ENCODE results near the gene CTSK.

Gene CTSK

GRCh38 chr1:150764617-150765101, 43.4 kb downstream of the CTSK start:
- intact Hi-C loops (cut with micrococcal nuclease) = loop anchor here (2.0 to 10.0 kb wide), 2 partner anchors 26 to 210 kb away; partner anchors contain the start of gene CERS2

GRCh38 chr1:150763018-150763417, 45.0 kb downstream of the CTSK start:
- Mint-ChIP-seq H3K27ac (peak overlapping the region; percentile 65), H3K4me1 (ENCODE audit: low read depth) (peaks cover 62% of the 10 kb centered on the region), H3K27me3 (no peaks in the 10 kb centered on the region), H3K4me3 (peak overlapping the region; percentile 70), H3K36me3 (ENCODE audit: low read depth) (peaks cover 77% of the 10 kb centered on the region), H3K9me3 (no peaks in the 10 kb centered on the region)
- intact Hi-C loops (cut with micrococcal nuclease) = loop anchor here (10.0 kb wide), 1 partner anchor 212 kb away; the partner anchor contains the start of gene CERS2

More at GRCh38 chr1:150764617-150765101, 43.4 kb downstream of the CTSK start:
- peaks cover 61% of the 10 kb centered on the region for H3K36me3 Mint-ChIP-seq (ENCODE audit: low read depth)
- H3K4me3 Mint-ChIP-seq = peak overlapping the region; percentile 94
- peaks cover 50% of the 10 kb centered on the region for H3K4me1 Mint-ChIP-seq (ENCODE audit: low read depth)
- no peaks in the 10 kb centered on the region for H3K27me3 Mint-ChIP-seq
- H3K27ac Mint-ChIP-seq = peak overlapping the region; percentile 98
- no peaks in the 10 kb centered on the region for H3K9me3 Mint-ChIP-seq

GRCh38 chr1:150762552-150762951, 45.5 kb downstream of the CTSK start:
- Mint-ChIP-seq H3K27ac (peak overlapping the region; percentile 65), H3K4me3 (peak overlapping the region; percentile 70), H3K4me1 (ENCODE audit: low read depth) (peaks cover 58% of the 10 kb centered on the region), H3K36me3 (ENCODE audit: low read depth) (peaks cover 82% of the 10 kb centered on the region), H3K27me3 (no peaks in the 10 kb centered on the region), H3K9me3 (no peaks in the 10 kb centered on the region)
- intact Hi-C loops (cut with micrococcal nuclease) = loop anchor here (10.0 kb wide), 1 partner anchor 212 kb away; the partner anchor contains the start of gene CERS2

GRCh38 chr1:150761801-150762200, 46.3 kb downstream of the CTSK start:
- H3K36me3 Mint-ChIP-seq (ENCODE audit: low read depth) = peaks cover 89% of the 10 kb centered on the region

GRCh38 chr1:150760013-150760412, 48.0 kb downstream of the CTSK start:
- intact Hi-C loops (cut with micrococcal nuclease) = loop anchor here (1.0 to 10.0 kb wide), 2 partner anchors 53 to 215 kb away; partner anchors contain the start of gene CERS2
- no peaks in the 10 kb centered on the region for H3K27me3 Mint-ChIP-seq
- H3K9me3 Mint-ChIP-seq = no peaks in the 10 kb centered on the region
- H3K4me1 Mint-ChIP-seq (ENCODE audit: low read depth) = peaks cover 48% of the 10 kb centered on the region
- H3K27ac Mint-ChIP-seq = peak overlapping the region; percentile 76
- H3K36me3 Mint-ChIP-seq (ENCODE audit: low read depth) = peaks cover 87% of the 10 kb centered on the region
- H3K4me3 Mint-ChIP-seq = peak overlapping the region; percentile 72

More at GRCh38 chr1:150761801-150762200, 46.3 kb downstream of the CTSK start:
- H3K9me3 Mint-ChIP-seq = no peaks in the 10 kb centered on the region
- no peak overlapping the region for H3K4me3 Mint-ChIP-seq
- H3K27ac Mint-ChIP-seq = peak overlapping the region; percentile 76
- peaks cover 54% of the 10 kb centered on the region for H3K4me1 Mint-ChIP-seq (ENCODE audit: low read depth)
- no peaks in the 10 kb centered on the region for H3K27me3 Mint-ChIP-seq
- intact Hi-C loops (cut with micrococcal nuclease) = loop anchor here (10.0 kb wide), 1 partner anchor 213 kb away; the partner anchor contains the start of gene CERS2

GRCh38 chr1:150753416-150753815, 54.6 kb downstream of the CTSK start:
- intact Hi-C loops (cut with micrococcal nuclease) = loop anchor here (10.0 kb wide), 1 partner anchor 201 kb away; no protein-coding TSS in a partner anchor
- Mint-ChIP-seq H3K4me1 (ENCODE audit: low read depth) (peaks cover 18% of the 10 kb centered on the region), H3K27me3 (no peaks in the 10 kb centered on the region), H3K4me3 (no peak overlapping the region), H3K9me3 (no peaks in the 10 kb centered on the region), H3K27ac (no peak overlapping the region), H3K36me3 (ENCODE audit: low read depth) (peaks cover 22% of the 10 kb centered on the region)

- H3K36me3 Mint-ChIP-seq (ENCODE audit: low read depth) = peaks cover 2% of the 10 kb centered on the region
- peaks cover 17% of the 10 kb centered on the region for H3K4me1 Mint-ChIP-seq (ENCODE audit: low read depth)
- H3K27me3 Mint-ChIP-seq = no peaks in the 10 kb centered on the region
- intact Hi-C loops (cut with micrococcal nuclease) = loop anchor here (10.0 kb wide), 1 partner anchor 203 kb away; no protein-coding TSS in a partner anchor
- no peak overlapping the region for H3K27ac Mint-ChIP-seq
- no peak overlapping the region for H3K4me3 Mint-ChIP-seq
- H3K9me3 Mint-ChIP-seq = no peaks in the 10 kb centered on the region
Observed at GRCh38 chr1:150751443-150751842, 56.6 kb downstream of the CTSK start.

GRCh38 chr1:150749720-150750311, 58.2 kb downstream of the CTSK start:
- Mint-ChIP-seq H3K27me3 (no peaks in the 10 kb centered on the region), H3K27ac (no peak overlapping the region), H3K36me3 (ENCODE audit: low read depth) (no peaks in the 10 kb centered on the region), H3K4me3 (no peak overlapping the region), H3K4me1 (ENCODE audit: low read depth) (peaks cover 17% of the 10 kb centered on the region), H3K9me3 (no peaks in the 10 kb centered on the region)
- intact Hi-C loops (cut with micrococcal nuclease) = loop anchor here (10.0 kb wide), 1 partner anchor 205 kb away; no protein-coding TSS in a partner anchor

GRCh38 chr1:150748878-150749719, 59.0 kb downstream of the CTSK start:
- H3K27me3 Mint-ChIP-seq = no peaks in the 10 kb centered on the region
- H3K9me3 Mint-ChIP-seq = no peaks in the 10 kb centered on the region
- intact Hi-C loops (cut with micrococcal nuclease) = no loop called here
- H3K27ac Mint-ChIP-seq = no peak overlapping the region
- H3K4me1 Mint-ChIP-seq (ENCODE audit: low read depth) = peaks cover 17% of the 10 kb centered on the region
- H3K36me3 Mint-ChIP-seq (ENCODE audit: low read depth) = no peaks in the 10 kb centered on the region
- no peak overlapping the region for H3K4me3 Mint-ChIP-seq

Measured in dendritic cell treated with granulocyte-macrophage colony-stimulating factor and Interleukin-4, amounts not matched to agents 40 ng/mL and 50 ng/mL, for 4 days (primary cell).